Suprapubic skin (tissue), 4 donors: ENCODE data around the gene DISP2. TPM values are rescaled to one million over a fixed set of nuclear protein-coding genes. Genes with fewer than 3 reads are reported as not detected.

Source experiments
- DNase-seq, 2 donors: peaks; one replicate each; pipeline ENCODE4 v3.0.0-alpha.2; 2019; ENCODE audit warnings: low spot score in 2 of 2
- H3K27ac ChIP-seq: fragments of 200-600 bp; sonication (generic); one replicate; pipeline ENCODE4 v1.5.1; 2019
- H3K27me3 ChIP-seq: fragments of 200-600 bp; sonication (generic); one replicate; pipeline ENCODE4 v1.5.1; 2019
- H3K36me3 ChIP-seq: fragments of 200-600 bp; sonication (generic); one replicate; pipeline ENCODE4 v1.5.1; 2019
- H3K4me1 ChIP-seq: fragments of 200-600 bp; sonication (generic); one replicate; pipeline ENCODE4 v1.5.1; 2019
- H3K4me3 ChIP-seq: fragments of 200-600 bp; sonication (generic); one replicate; pipeline ENCODE4 v1.5.1; 2019; ENCODE audit warnings: mild to moderate bottlenecking
- H3K9me3 ChIP-seq: fragments of 200-600 bp; sonication (generic); one replicate; pipeline ENCODE4 v1.5.1; 2019
- EP300 ChIP-seq: sonication (generic); formaldehyde crosslinking; IDR thresholded peaks from one replicate; pipeline ENCODE4 v1.6.1; 2017; ENCODE audit warnings: antibody characterized with exemption
- POLR2A ChIP-seq, 2 donors: fragments of 450-650 bp; IDR thresholded peaks; one replicate each; pipeline ENCODE4 v1.6.1; 2017; ENCODE audit warnings: antibody characterized with exemption in 2 of 2, mild to moderate bottlenecking in 2 of 2, moderate library complexity in 2 of 2
- POLR2AphosphoS5 ChIP-seq, 3 donors: sonication (generic); formaldehyde crosslinking; IDR thresholded peaks; one replicate each; pipeline ENCODE4 v1.6.1; 2017; ENCODE audit warnings: antibody characterized with exemption in 3 of 3
- WGBS: methylation state at CpG from one replicate; pipeline ENCODE4 v1.1.5; 2018; 5-methylcytosine and 5-hydroxymethylcytosine counted together
- total RNA-seq, 4 donors: library from RNA; depleted of rRNA; stranded (reverse); fragments of >200 nt; gene quantifications; one replicate each; pipeline ENCODE4 v1.1.0, GENCODE V29; 2016
- TF ChIP-seq, protein P1 (sequence below), 2 donors: fragments of 200-600 bp in 1 of 2; fragments of 450-650 bp in 1 of 2; sonication (generic) in 1 of 2; IDR thresholded peaks; one replicate each; pipeline ENCODE4 v1.5.1; 2016 to 2019; ENCODE audit warnings: antibody characterized with exemption in 2 of 2, mild to moderate bottlenecking in 1 of 2, moderate library complexity in 1 of 2

Gene DISP2
- total RNA-seq, 4 donors from 2014 or later: 0.04 to 0.21 (median 0.05) TPM; not detected in 1

- DNase-seq: no peak
- H3K9me3 ChIP-seq: no peaks in the 10 kb centered on the region
- H3K4me1 ChIP-seq: peaks cover 27% of the 10 kb centered on the region
- TF ChIP-seq, protein P1, sequence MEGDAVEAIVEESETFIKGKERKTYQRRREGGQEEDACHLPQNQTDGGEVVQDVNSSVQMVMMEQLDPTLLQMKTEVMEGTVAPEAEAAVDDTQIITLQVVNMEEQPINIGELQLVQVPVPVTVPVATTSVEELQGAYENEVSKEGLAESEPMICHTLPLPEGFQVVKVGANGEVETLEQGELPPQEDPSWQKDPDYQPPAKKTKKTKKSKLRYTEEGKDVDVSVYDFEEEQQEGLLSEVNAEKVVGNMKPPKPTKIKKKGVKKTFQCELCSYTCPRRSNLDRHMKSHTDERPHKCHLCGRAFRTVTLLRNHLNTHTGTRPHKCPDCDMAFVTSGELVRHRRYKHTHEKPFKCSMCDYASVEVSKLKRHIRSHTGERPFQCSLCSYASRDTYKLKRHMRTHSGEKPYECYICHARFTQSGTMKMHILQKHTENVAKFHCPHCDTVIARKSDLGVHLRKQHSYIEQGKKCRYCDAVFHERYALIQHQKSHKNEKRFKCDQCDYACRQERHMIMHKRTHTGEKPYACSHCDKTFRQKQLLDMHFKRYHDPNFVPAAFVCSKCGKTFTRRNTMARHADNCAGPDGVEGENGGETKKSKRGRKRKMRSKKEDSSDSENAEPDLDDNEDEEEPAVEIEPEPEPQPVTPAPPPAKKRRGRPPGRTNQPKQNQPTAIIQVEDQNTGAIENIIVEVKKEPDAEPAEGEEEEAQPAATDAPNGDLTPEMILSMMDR (IDR thresholded peaks at IDR 0.05): no peak
- TF ChIP-seq EP300: no peak
- TF ChIP-seq POLR2A (IDR thresholded peaks at IDR 0.05): no peak
- TF ChIP-seq POLR2AphosphoS5 (IDR thresholded peaks at IDR 0.05): no peak
- H3K27me3 ChIP-seq: no peaks in the 10 kb centered on the region
- H3K27ac ChIP-seq: no peak overlapping the region
- no peak overlapping the region for H3K4me3 ChIP-seq
- H3K36me3 ChIP-seq: no peaks in the 10 kb centered on the region
- 78% methylated on average over 1 of the region's 1 CpG for WGBS
These were observed 37.6 kb upstream of the DISP2 start for GRCh38 chr15:40320409-40320808.

DNA sequence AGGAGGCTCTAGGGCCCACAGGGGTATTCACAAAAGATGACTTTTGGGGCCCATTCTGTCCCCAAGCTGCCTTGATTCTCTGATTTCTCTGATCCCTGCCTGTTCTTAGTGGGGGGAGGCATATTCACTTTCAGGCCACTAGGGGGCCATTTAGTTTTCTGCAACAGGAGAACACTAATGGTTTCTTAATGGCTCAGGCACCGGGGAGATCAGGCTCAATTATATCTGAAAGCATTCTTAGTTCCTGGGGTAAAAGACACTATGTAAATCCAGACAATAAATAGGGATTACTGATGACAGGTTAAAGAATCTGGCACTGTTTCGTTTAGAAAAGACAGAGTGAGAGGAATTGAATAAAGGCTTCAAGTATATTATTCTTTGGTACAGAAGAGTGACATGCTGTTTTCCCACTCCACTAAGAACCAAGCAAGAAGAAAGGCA lies 37.1 kb upstream of the DISP2 start:
- Histone ChIP-seq H3K4me1 (peaks cover 28% of the 10 kb centered on the region), H3K36me3 (no peaks in the 10 kb centered on the region), H3K27me3 (no peaks in the 10 kb centered on the region), H3K9me3 (no peaks in the 10 kb centered on the region), H3K27ac (no peak overlapping the region), H3K4me3 (no peak overlapping the region)
- WGBS: 0% methylated on average over 2 of the region's 2 CpGs
- TF ChIP-seq, protein P1 (IDR thresholded peaks at IDR 0.05): peak; percentile 77 to 82
- no peak for TF ChIP-seq EP300
- DNase-seq: no peak

GRCh38 chr15:40322531-40323238 lies 35.3 kb upstream of the DISP2 start:
- WGBS: 64% methylated on average over 18 of the region's 26 CpGs
- no peak for DNase-seq
- Histone ChIP-seq H3K27me3 (no peaks in the 10 kb centered on the region), H3K9me3 (no peaks in the 10 kb centered on the region), H3K36me3 (no peaks in the 10 kb centered on the region), H3K27ac (no peak overlapping the region), H3K4me3 (peak overlapping the region; percentile 85), H3K4me1 (peaks cover 28% of the 10 kb centered on the region)
- TF ChIP-seq EP300 (no peak), POLR2AphosphoS5 (IDR thresholded peaks at IDR 0.05) (no peak), POLR2A (IDR thresholded peaks at IDR 0.05) (no peak)
- TF ChIP-seq, protein P1 (IDR thresholded peaks at IDR 0.05): no peak

GRCh38 chr15:40323239-40323952 lies 34.6 kb upstream of the DISP2 start, which contains the start of gene INAFM2:
Gene INAFM2, plus strand, starts transcription at chr15:40323692. Its CDS starts 364 bp downstream, at chr15:40324056.
- no peaks in the 10 kb centered on the region for H3K36me3 ChIP-seq
- H3K4me3 ChIP-seq: peak within 1 kb of the TSS; percentile 85
- H3K4me1 ChIP-seq: peaks cover 28% of the 10 kb centered on the region
- TF ChIP-seq POLR2A (IDR thresholded peaks at IDR 0.05): peak in 1 of 2 donors; percentile 41
- no peak for TF ChIP-seq EP300
- TF ChIP-seq, protein P1 (IDR thresholded peaks at IDR 0.05): peak; percentile 5 to 64
- WGBS: 0% methylated on average over 35 of the region's 103 CpGs
- no peaks in the 10 kb centered on the region for H3K9me3 ChIP-seq
- DNase-seq: peak; percentile 87 to 89
- no peaks in the 10 kb centered on the region for H3K27me3 ChIP-seq
- peak within 1 kb of the TSS; percentile 65 for H3K27ac ChIP-seq
